Uterus (tissue), 2 donors: ENCODE results near the gene MYO1G.

ENCODE experiments used
- POLR2A ChIP-seq, 2 donors: fragments of 450-650 bp; IDR thresholded peaks; one replicate each; pipeline ENCODE4 v1.6.1; 2016; ENCODE audit warnings: antibody characterized with exemption in 2 of 2, mild to moderate bottlenecking in 1 of 2, moderate library complexity in 1 of 2
- TF ChIP-seq, protein P1 (sequence below), 4 experiments: fragments of 200-600 bp in 2 of 4; fragments of 450-650 bp in 2 of 4; sonication (generic) in 2 of 4; IDR thresholded peaks; one replicate each; pipeline ENCODE4 v1.5.1; 2016 to 2019; ENCODE audit warnings: antibody characterized with exemption in 4 of 4, mild to moderate bottlenecking in 2 of 4, moderate library complexity in 1 of 4

DNA sequence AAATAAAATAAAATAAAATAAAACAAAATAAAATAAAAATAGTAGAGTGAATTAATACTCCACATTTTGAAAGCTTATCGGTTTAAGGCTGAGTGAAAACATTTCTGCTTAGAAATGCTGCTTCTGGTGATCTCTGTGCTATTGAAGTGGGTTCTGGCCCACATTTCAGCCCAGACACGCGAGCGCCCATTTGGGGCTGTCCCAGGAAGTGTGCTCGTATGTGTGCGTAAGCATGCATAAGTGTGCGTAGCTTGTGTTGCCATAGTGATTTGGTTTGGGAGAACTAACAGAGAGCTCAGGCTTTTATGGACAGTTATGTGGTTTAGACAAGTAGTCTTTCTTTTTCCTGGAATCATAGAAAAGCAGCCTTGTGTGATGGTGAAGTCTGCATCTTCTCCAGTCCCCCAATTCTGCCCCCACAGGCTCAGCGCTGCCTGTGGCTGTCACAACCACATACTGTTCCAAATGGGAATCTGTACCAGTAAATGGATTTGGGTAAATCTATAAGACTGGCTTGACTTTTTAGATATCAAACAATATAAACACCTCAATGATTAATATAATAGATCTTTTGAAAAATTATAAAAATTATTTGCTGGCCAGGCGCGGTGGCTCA lies 63.7 kb downstream of the MYO1G start:
- no peak for TF ChIP-seq POLR2A (IDR thresholded peaks at IDR 0.05)
- TF ChIP-seq, protein P1, sequence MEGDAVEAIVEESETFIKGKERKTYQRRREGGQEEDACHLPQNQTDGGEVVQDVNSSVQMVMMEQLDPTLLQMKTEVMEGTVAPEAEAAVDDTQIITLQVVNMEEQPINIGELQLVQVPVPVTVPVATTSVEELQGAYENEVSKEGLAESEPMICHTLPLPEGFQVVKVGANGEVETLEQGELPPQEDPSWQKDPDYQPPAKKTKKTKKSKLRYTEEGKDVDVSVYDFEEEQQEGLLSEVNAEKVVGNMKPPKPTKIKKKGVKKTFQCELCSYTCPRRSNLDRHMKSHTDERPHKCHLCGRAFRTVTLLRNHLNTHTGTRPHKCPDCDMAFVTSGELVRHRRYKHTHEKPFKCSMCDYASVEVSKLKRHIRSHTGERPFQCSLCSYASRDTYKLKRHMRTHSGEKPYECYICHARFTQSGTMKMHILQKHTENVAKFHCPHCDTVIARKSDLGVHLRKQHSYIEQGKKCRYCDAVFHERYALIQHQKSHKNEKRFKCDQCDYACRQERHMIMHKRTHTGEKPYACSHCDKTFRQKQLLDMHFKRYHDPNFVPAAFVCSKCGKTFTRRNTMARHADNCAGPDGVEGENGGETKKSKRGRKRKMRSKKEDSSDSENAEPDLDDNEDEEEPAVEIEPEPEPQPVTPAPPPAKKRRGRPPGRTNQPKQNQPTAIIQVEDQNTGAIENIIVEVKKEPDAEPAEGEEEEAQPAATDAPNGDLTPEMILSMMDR (IDR thresholded peaks at IDR 0.05): no peak
